Measurements from ENCODE around the gene CCDC102B. TPM values are rescaled to one million over a fixed set of nuclear protein-coding genes. Genes with fewer than 3 reads are reported as not detected.
A peak's percentile ranks its signal among the peaks of the same experiment; 100 is the strongest.

CCDC102B gene
- total and polyA plus RNA-seq, 2 of the 8 experiments (the other 6 are each of a cell fraction or from before 2014, with no cell fraction given), result 0.80 to 1.1 TPM

GRCh38 chr18:68944826-68945225 is 146.9 kb downstream of the CCDC102B start:
- Histone ChIP-seq H4K91ac (replicated peaks; ENCODE audit: insufficient read length, low read length) (no peak overlapping the region), H3K79me2 (ENCODE audit: control insufficient read depth in 1 of 2, insufficient read depth in 2 of 2, low read length in 2 of 2) (no peaks in the 10 kb centered on the region), H2BK12ac (ENCODE audit: low read depth, low read length) (no peak overlapping the region), H3K56ac (replicated peaks; ENCODE audit: insufficient read length, low read depth, low read length) (no peak overlapping the region), H2BK20ac (ENCODE audit: low read length) (no peak overlapping the region), H3K79me1 (ENCODE audit: low read depth, low read length) (no peaks in the 10 kb centered on the region), H2AFZ (ENCODE audit: low read length) (no peak overlapping the region), H2BK15ac (ENCODE audit: low read length) (no peak overlapping the region), H3K9me3 (ENCODE audit: insufficient read depth in 2 of 2, low read depth in 1 of 2, low read length in 1 of 2) (no peaks in the 10 kb centered on the region), H3K36me3 (ENCODE audit: control insufficient read depth in 2 of 4, insufficient read depth in 4 of 4, low read length in 3 of 4) (no peaks in the 10 kb centered on the region), H3K4me3 (ENCODE audit: extremely low read depth in 1 of 4, insufficient read depth in 2 of 4, low read depth in 3 of 4, low read length in 4 of 4) (no peak overlapping the region), H3K27me3 (replicated peaks in 1 of 4; ENCODE audit: control insufficient read depth in 3 of 4, extremely low read depth in 1 of 4, insufficient read depth in 3 of 4, low read length in 3 of 4) (no peaks in the 10 kb centered on the region), H3K23ac (ENCODE audit: insufficient read length) (no peak overlapping the region), H3K23me2 (ENCODE audit: low read depth, low read length) (no peaks in the 10 kb centered on the region), H3K18ac (ENCODE audit: extremely low read depth, low read length) (no peak overlapping the region), H3K27ac (ENCODE audit: low read depth, low read length) (no peak overlapping the region), H3K4me2 (ENCODE audit: insufficient read depth in 1 of 2, low read depth in 2 of 2, low read length in 2 of 2) (0 out of 4 replicates have a peak overlapping the region, but pooled peaks of 1 of the 2 experiments have one; percentile 40), H4K8ac (ENCODE audit: extremely low read depth, insufficient read depth, low read length) (no peak overlapping the region), H2BK120ac (replicated peaks; ENCODE audit: low read depth, low read length) (no peak overlapping the region), H4K20me1 (replicated peaks in 1 of 2; ENCODE audit: control insufficient read depth in 1 of 2, insufficient read depth in 2 of 2, low read length in 2 of 2) (no peaks in the 10 kb centered on the region), H3K4me1 (replicated peaks in 1 of 4; ENCODE audit: control insufficient read depth in 3 of 4, insufficient read depth in 4 of 4, low read length in 3 of 4) (peaks cover 0 to 11% (median 0%) of the 10 kb centered on the region in 4 experiments; a peak in 1 of 7 replicates), H3K4ac (replicated peaks; ENCODE audit: insufficient read length, low read depth, low read length) (no peak overlapping the region), H4K5ac (ENCODE audit: insufficient read length, low read depth, low read length) (no peak overlapping the region), H2BK5ac (ENCODE audit: low read depth, low read length) (no peak overlapping the region), H2AK5ac (ENCODE audit: low read depth, low read length) (no peak overlapping the region), H3K9ac (replicated peaks in 1 of 4; ENCODE audit: extremely low read depth in 1 of 4, low read depth in 3 of 4, low read length in 3 of 4) (no peak overlapping the region), H3K14ac (ENCODE audit: insufficient read length) (no peak overlapping the region)
- ChIA-PET CTCF (ENCODE audit: partially characterized antibody) (interaction anchor here (0.6 kb wide), 1 partner anchor 428 kb away, joined by 4 read pairs; no protein-coding TSS in a partner anchor), POLR2A (ENCODE audit: partially characterized antibody) (interaction anchor here (1.4 kb wide), 1 partner anchor 11 kb away, joined by 3 read pairs; no protein-coding TSS in a partner anchor)
- WGBS, 2 experiments (ENCODE audit: extremely low coverage in 1 of 2, insufficient coverage in 1 of 2, insufficient read length in 1 of 2, insufficient replicate concordance in 2 of 2, low coverage in 1 of 2, low lambda C conversion rate in 2 of 2, missing lambda C conversion rate in 1 of 2), result 88% methylated on average over 1 of the region's 1 CpG; no CpG with 5 or more reads in 1 of the 2 experiments
- DNase-seq (ENCODE audit: low read depth in 1 of 2, low spot score in 2 of 2) (no peak), FAIRE-seq (peak; percentile 90)
- TF ChIP-seq EGR1 (IDR thresholded peaks at IDR 0.05; ENCODE audit: borderline replicate concordance, low read depth, low read length), result no peak
